NCI-H2029 (cell line): ENCODE results near the gene AATK.

Experiments used
- DNase-seq: peaks from one replicate; lab custom pipeline; 2025; lab: John Stamatoyannopoulos, UW

The AATK gene

GRCh38 chr17:81196505-81197408 lies 30.7 kb upstream of the AATK start:
- DNase-seq = no peak

GRCh38 chr17:81195941-81196495 lies 30.0 kb upstream of the AATK start:
- DNase-seq = no peak

- no peak for DNase-seq
Observed at GRCh38 chr17:81194941-81195901, 29.2 kb upstream of the AATK start.

- no peak for DNase-seq
Observed at GRCh38 chr17:81194225-81194760, 28.3 kb upstream of the AATK start.

GRCh38 chr17:81193470-81194224 lies 27.6 kb upstream of the AATK start:
- DNase-seq = no peak

GRCh38 chr17:81193051-81193410 lies 27.0 kb upstream of the AATK start:
- DNase-seq = no peak

GRCh38 chr17:81192386-81193050 lies 26.5 kb upstream of the AATK start:
- no peak for DNase-seq

- DNase-seq = no peak
Observed at GRCh38 chr17:81191646-81192045, 25.6 kb upstream of the AATK start.

GRCh38 chr17:81191116-81191515 lies 25.1 kb upstream of the AATK start:
- DNase-seq = no peak

- DNase-seq = no peak
Observed at GRCh38 chr17:81190591-81190990, 24.6 kb upstream of the AATK start.

- DNase-seq = no peak
Observed at GRCh38 chr17:81189670-81190530, 23.9 kb upstream of the AATK start.

GRCh38 chr17:81189016-81189415 lies 23.0 kb upstream of the AATK start:
- no peak for DNase-seq

- DNase-seq = no peak
Observed at GRCh38 chr17:81188491-81188840, 22.4 kb upstream of the AATK start.

- no peak for DNase-seq
Observed at GRCh38 chr17:81187586-81188490, 21.8 kb upstream of the AATK start.

- no peak for DNase-seq
Observed at GRCh38 chr17:81187120-81187519, 21.1 kb upstream of the AATK start.

- no peak for DNase-seq
Observed at GRCh38 chr17:81186203-81186602, 20.2 kb upstream of the AATK start.

- no peak for DNase-seq
Observed at GRCh38 chr17:81184555-81184954, 18.5 kb upstream of the AATK start.

- no peak for DNase-seq
Observed at GRCh38 chr17:81183807-81184206, 17.8 kb upstream of the AATK start.

GRCh38 chr17:81183316-81183715 lies 17.3 kb upstream of the AATK start:
- DNase-seq = no peak
